Measurements from ENCODE around the gene TAAR5. TPM values are rescaled to one million over a fixed set of nuclear protein-coding genes. Genes with fewer than 3 reads are reported as not detected.

TAAR5 gene
- total and polyA plus RNA-seq, 2 of the 8 experiments (the other 6 are each of a cell fraction or from before 2014, with no cell fraction given) = not detected

DNA sequence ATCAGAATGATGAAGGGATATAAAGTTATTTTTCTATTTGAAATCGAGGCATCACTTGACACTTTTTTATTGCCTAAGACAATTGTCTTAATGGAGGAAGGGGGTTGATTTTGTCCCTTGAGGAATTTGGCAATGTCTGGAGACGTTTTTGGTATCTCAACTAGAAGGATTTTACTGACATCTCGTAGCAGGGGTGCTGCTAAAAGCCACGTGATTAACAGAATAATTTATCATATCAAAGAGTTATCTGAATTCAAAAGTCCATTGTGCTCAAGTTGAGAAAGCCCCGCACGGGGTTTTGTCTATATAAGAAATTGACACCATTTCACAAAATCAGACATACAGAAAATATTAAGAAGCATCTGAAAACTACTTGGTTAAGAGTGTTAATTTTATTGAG is 20.9 kb downstream of the TAAR5 start (continued):
- TF ChIP-seq, protein P1, sequence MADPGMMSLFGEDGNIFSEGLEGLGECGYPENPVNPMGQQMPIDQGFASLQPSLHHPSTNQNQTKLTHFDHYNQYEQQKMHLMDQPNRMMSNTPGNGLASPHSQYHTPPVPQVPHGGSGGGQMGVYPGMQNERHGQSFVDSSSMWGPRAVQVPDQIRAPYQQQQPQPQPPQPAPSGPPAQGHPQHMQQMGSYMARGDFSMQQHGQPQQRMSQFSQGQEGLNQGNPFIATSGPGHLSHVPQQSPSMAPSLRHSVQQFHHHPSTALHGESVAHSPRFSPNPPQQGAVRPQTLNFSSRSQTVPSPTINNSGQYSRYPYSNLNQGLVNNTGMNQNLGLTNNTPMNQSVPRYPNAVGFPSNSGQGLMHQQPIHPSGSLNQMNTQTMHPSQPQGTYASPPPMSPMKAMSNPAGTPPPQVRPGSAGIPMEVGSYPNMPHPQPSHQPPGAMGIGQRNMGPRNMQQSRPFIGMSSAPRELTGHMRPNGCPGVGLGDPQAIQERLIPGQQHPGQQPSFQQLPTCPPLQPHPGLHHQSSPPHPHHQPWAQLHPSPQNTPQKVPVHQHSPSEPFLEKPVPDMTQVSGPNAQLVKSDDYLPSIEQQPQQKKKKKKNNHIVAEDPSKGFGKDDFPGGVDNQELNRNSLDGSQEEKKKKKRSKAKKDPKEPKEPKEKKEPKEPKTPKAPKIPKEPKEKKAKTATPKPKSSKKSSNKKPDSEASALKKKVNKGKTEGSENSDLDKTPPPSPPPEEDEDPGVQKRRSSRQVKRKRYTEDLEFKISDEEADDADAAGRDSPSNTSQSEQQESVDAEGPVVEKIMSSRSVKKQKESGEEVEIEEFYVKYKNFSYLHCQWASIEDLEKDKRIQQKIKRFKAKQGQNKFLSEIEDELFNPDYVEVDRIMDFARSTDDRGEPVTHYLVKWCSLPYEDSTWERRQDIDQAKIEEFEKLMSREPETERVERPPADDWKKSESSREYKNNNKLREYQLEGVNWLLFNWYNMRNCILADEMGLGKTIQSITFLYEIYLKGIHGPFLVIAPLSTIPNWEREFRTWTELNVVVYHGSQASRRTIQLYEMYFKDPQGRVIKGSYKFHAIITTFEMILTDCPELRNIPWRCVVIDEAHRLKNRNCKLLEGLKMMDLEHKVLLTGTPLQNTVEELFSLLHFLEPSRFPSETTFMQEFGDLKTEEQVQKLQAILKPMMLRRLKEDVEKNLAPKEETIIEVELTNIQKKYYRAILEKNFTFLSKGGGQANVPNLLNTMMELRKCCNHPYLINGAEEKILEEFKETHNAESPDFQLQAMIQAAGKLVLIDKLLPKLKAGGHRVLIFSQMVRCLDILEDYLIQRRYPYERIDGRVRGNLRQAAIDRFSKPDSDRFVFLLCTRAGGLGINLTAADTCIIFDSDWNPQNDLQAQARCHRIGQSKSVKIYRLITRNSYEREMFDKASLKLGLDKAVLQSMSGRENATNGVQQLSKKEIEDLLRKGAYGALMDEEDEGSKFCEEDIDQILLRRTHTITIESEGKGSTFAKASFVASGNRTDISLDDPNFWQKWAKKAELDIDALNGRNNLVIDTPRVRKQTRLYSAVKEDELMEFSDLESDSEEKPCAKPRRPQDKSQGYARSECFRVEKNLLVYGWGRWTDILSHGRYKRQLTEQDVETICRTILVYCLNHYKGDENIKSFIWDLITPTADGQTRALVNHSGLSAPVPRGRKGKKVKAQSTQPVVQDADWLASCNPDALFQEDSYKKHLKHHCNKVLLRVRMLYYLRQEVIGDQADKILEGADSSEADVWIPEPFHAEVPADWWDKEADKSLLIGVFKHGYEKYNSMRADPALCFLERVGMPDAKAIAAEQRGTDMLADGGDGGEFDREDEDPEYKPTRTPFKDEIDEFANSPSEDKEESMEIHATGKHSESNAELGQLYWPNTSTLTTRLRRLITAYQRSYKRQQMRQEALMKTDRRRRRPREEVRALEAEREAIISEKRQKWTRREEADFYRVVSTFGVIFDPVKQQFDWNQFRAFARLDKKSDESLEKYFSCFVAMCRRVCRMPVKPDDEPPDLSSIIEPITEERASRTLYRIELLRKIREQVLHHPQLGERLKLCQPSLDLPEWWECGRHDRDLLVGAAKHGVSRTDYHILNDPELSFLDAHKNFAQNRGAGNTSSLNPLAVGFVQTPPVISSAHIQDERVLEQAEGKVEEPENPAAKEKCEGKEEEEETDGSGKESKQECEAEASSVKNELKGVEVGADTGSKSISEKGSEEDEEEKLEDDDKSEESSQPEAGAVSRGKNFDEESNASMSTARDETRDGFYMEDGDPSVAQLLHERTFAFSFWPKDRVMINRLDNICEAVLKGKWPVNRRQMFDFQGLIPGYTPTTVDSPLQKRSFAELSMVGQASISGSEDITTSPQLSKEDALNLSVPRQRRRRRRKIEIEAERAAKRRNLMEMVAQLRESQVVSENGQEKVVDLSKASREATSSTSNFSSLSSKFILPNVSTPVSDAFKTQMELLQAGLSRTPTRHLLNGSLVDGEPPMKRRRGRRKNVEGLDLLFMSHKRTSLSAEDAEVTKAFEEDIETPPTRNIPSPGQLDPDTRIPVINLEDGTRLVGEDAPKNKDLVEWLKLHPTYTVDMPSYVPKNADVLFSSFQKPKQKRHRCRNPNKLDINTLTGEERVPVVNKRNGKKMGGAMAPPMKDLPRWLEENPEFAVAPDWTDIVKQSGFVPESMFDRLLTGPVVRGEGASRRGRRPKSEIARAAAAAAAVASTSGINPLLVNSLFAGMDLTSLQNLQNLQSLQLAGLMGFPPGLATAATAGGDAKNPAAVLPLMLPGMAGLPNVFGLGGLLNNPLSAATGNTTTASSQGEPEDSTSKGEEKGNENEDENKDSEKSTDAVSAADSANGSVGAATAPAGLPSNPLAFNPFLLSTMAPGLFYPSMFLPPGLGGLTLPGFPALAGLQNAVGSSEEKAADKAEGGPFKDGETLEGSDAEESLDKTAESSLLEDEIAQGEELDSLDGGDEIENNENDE (IDR thresholded peaks at IDR 0.05; ENCODE audit: insufficient replicate concordance, low read length) = no peak
- TF ChIP-seq SIRT6 (IDR thresholded peaks at IDR 0.05; ENCODE audit: low read length) = no peak
- TF ChIP-seq, protein P2, sequence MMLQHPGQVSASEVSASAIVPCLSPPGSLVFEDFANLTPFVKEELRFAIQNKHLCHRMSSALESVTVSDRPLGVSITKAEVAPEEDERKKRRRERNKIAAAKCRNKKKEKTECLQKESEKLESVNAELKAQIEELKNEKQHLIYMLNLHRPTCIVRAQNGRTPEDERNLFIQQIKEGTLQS (IDR thresholded peaks at IDR 0.05; ENCODE audit: insufficient read depth, low read depth, low read length) = no peak
- TF ChIP-seq, protein P3, sequence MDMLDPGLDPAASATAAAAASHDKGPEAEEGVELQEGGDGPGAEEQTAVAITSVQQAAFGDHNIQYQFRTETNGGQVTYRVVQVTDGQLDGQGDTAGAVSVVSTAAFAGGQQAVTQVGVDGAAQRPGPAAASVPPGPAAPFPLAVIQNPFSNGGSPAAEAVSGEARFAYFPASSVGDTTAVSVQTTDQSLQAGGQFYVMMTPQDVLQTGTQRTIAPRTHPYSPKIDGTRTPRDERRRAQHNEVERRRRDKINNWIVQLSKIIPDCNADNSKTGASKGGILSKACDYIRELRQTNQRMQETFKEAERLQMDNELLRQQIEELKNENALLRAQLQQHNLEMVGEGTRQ (IDR thresholded peaks at IDR 0.05; ENCODE audit: low read length) = no peak
- no peak for TF ChIP-seq HDAC2 (IDR thresholded peaks at IDR 0.05; ENCODE audit: borderline replicate concordance in 1 of 2, low read depth in 2 of 2, low read length in 2 of 2)
- no peak for TF ChIP-seq RBBP5 (IDR thresholded peaks at IDR 0.05; ENCODE audit: borderline replicate concordance, low read depth, low read length)
- TF ChIP-seq CBX5 (IDR thresholded peaks at IDR 0.05; ENCODE audit: low read depth, low read length) = no peak
- TF ChIP-seq SRF (IDR thresholded peaks at IDR 0.05; ENCODE audit: low read depth, low read length) = no peak
- no peak for TF ChIP-seq POLR2AphosphoS5 (IDR thresholded peaks at IDR 0.05; ENCODE audit: low read depth, low read length)
- no peak for TF ChIP-seq CTBP2 (IDR thresholded peaks at IDR 0.05; ENCODE audit: borderline replicate concordance, insufficient read depth, insufficient read length, low read length)
